NCI-H460 (cell line): Measurements from ENCODE around the gene MAEA. TPM values are rescaled to one million over a fixed set of nuclear protein-coding genes. Genes with fewer than 3 reads are reported as not detected.
"Not testable (repeated sequence)": the region's sequence is repeated elsewhere in the genome, so short reads cannot be mapped to it uniquely, and the experiment has no call there.

ENCODE experiments used
- DNase-seq: peaks from one replicate; pipeline ENCODE4 v3.0.0-alpha.2; 2016; ENCODE audit warnings: low read depth; ENCODE audit errors: extremely low read depth
- total RNA-seq: library from RNA; depleted of rRNA; stranded (reverse); fragments of >200 nt; shearing (Covaris generic); gene quantifications from 2 replicates; pipeline ENCODE4 v1.2.3, GENCODE V29; 2014

MAEA gene
- total RNA-seq, 1 experiment from 2014 or later: 32.7 TPM

GRCh38 chr4:1362046-1362445, 72.4 kb downstream of the MAEA start:
- DNase-seq: no peak

- DNase-seq: no peak
Observed at GRCh38 chr4:1362521-1362920, 72.8 kb downstream of the MAEA start.

DNA sequence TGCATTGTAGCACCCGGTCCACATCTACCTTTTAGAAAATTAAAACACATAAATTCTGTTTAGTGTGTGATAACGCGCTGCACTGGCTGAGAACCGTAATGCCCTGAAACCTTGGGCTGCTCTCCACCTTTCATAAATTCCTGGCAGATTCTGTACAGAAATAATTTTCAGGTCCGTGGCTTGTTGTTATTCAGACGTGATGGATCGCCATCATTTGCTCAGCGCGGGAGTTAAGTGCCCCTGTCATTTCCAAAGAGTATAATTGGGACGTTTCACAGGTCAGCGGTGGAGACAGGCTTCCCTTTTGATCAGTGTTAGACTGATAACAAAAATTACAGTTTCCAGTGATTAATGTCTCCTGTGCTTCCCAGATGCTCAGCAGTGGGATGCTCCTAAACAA, 73.8 kb downstream of the MAEA start:
- no peak for DNase-seq

DNA sequence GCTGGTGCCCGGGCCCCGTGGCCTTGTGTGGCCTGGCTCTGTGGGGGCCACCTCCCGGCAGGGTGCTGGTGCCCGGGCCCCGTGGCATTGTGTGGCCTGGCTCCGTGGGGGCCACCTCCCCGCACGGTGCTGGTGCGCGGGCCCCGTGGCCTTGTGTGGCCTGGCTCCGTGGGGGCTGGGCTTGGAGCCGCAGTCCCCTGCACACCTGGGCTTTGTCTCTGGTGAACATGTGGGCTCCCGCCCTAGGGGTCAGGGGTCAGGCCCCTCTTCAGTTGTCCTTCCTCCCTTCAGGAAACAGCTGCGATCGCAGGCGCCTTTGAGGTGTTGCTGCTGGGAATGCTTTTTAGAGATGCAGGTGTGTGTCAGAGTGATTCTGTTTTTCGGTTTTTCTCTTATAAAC, 74.5 kb downstream of the MAEA start:
- no peak for DNase-seq

DNA sequence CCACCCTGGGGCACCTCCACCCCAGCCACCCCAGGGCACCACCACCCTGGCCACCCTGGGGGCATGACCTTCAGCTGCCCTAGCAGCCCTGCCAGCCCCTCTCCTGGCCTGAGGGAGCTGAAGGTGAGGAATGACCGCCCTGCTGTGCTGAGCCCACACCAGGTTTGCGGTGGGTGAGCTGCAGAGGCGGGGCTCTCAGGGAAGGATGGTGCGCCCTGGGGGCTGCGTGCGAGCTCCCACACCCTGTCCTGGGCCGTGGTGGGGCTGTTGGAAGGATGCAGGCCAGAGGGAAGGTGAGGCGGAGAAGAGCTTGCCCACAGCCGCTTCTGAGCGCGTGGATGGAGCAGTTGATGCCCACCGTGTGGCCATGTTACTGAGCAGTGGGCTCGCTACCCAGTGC, 75.1 kb downstream of the MAEA start:
- DNase-seq: no peak

GRCh38 chr4:1365271-1366178, 75.8 kb downstream of the MAEA start:
- no peak for DNase-seq

GRCh38 chr4:1366371-1367229, 76.9 kb downstream of the MAEA start:
- no peak for DNase-seq

DNA sequence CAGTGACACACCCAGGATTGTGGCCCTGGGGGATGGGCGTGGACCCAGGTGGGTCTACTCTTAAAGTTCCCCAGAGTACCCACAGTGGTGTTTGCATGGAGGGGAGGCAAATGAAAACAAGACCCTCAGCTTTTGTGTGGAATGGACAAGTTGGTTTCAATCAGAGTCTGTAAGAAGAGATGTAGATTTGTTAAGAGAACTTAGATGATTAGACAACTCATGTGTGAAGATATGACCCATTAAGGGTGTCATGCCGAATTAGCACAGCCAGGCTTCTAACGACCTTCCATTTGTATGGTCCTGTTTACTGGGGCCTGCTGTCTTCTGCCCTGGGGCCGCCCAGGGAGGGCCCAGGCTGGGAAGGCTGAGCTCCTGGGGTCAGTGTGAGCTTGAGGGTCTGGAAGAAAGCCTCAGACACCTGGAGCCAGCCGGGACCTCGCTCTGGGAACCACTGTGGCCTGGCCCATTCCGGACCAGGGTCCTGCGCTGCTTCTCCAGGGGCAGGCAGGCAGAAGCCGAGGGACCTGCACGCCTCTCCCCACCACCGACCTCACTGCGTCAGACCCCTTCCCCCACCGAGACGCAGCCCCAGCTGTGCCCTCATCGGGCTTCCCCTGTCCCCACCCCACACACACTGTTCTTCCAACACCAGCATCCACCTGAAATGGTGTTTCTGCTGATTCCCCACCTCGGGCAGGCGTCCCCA, 77.7 kb downstream of the MAEA start:
- no peak for DNase-seq

- no peak for DNase-seq
Observed at GRCh38 chr4:1367936-1368289, 78.2 kb downstream of the MAEA start.

- DNase-seq: no peak
Observed at GRCh38 chr4:1368421-1369090, 78.9 kb downstream of the MAEA start.

GRCh38 chr4:1369091-1369450, 79.4 kb downstream of the MAEA start:
- no peak for DNase-seq

- DNase-seq: no peak
Observed at GRCh38 chr4:1369479-1370079, 79.9 kb downstream of the MAEA start.

DNA sequence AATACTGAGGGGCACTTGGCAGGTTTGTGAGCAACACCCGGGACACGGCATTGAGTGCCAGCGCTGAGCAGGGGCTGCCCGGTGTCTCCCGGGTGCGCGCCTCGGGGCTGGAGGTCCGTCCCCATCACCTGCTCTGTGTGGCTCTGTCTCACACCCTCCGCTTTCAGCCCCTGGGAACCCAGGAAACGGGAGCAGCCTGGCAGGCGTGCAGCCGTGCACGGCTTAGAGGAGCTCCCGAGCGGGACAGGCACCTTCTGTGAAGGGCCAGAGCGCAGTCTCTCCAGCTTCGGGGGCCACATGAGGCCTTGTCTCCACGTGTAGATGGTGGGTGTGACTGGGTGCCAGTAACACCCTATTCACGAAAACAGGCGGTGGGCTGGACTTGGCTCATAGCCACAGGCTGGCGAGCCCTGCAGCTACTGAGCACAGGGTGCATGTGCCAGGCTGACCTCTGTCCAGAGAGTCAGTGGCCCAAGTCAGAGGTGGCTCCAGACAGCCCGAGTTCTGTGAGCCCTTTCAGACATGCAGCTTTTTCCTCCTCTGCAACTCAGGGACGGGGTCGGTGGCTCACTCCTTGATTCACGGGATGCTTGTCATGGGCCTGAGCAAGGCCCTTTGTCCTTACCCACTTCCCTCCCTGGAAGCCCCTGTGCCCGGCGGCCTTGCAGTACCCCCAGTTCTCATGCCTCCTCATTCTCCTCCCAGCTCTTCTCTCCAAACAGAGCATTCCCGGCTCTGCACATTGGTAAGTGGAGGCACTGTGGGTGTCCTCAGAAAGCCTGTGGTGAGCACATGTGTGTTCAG, 80.8 kb downstream of the MAEA start:
- no peak for DNase-seq

DNA sequence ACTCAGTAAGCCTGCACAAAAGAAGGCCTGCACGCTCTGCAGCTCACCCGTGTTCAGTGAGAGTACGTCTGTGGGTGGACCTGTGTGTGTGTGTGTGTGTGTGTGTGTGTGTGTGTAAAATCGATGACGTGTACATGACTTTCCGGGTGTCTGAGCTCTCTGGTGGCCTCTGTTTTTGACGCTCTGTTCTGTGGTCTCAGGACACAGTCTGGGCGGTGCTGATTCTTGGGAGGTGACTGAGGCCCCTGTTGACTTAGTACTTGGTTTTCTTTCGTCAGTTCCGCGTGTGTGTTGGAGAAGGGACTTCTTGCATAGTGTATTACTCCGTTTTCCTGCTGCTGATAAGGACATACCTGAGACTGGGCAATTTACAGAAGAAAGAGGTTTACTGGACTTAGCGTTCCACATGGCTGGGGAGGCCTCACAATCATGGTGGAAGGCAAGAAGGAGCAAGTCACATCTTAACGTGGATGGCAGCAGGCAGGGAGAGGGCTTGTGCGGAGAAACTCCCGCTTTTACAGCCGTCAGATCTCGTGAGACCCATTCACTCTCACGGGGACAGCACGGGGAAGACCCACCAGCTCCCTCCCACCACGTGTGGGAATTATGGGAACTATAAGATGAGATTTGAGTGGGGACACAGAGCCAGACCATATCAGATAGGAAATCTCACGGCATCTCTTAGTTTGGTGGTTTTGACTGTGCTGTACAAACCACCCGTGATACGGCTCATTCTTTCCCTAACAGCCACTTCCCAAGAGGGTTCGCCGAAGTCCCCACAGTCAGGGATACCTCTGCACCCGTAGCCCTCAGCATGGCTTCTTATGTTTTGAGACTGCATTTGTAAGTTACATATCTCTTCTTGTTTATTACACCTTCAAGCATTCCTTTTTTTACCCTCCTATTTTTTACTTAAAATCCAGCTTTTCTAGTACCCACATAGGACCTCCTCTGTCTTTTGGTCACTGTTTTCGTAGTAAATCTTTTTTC, 81.8 kb downstream of the MAEA start:
- DNase-seq: no peak

GRCh38 chr4:1372576-1372975, 82.9 kb downstream of the MAEA start:
- not testable (repeated sequence) for DNase-seq

- DNase-seq: no peak
Observed at GRCh38 chr4:1373892-1374705, 84.4 kb downstream of the MAEA start.

GRCh38 chr4:1374706-1375045, 85.0 kb downstream of the MAEA start:
- no peak for DNase-seq
